ENCODE data around the gene GJD3. TPM values are rescaled to one million over a fixed set of nuclear protein-coding genes. Genes with fewer than 3 reads are reported as not detected.

Gene GJD3
- polyA plus RNA-seq, 3 donors, result not detected

- DNase-seq (ENCODE audit: low read depth in 3 of 3, low spot score in 2 of 3), result no peak
Observed at GRCh38 chr17:40341808-40342503, 22.6 kb downstream of the GJD3 start.

GRCh38 chr17:40340880-40341807 is 23.4 kb downstream of the GJD3 start:
- DNase-seq (ENCODE audit: low read depth in 3 of 3, low spot score in 2 of 3), result no peak

- no peak for DNase-seq (ENCODE audit: low read depth in 3 of 3, low spot score in 2 of 3)
Observed at GRCh38 chr17:40340327-40340726, 24.2 kb downstream of the GJD3 start.

GRCh38 chr17:40338941-40339649 is 25.4 kb downstream of the GJD3 start:
- DNase-seq (ENCODE audit: low read depth in 3 of 3, low spot score in 2 of 3), result no peak

GRCh38 chr17:40338058-40338457 is 26.5 kb downstream of the GJD3 start:
- DNase-seq (ENCODE audit: low read depth in 3 of 3, low spot score in 2 of 3), result no peak

- no peak for DNase-seq (ENCODE audit: low read depth in 3 of 3, low spot score in 2 of 3)
Observed at GRCh38 chr17:40337351-40337750, 27.2 kb downstream of the GJD3 start.

- DNase-seq (ENCODE audit: low read depth in 3 of 3, low spot score in 2 of 3), result no peak
Observed at GRCh38 chr17:40335620-40336019, 28.9 kb downstream of the GJD3 start.

GRCh38 chr17:40333781-40334448 is 30.6 kb downstream of the GJD3 start:
- no peak for DNase-seq (ENCODE audit: low read depth in 3 of 3, low spot score in 2 of 3)

- no peak for DNase-seq (ENCODE audit: low read depth in 3 of 3, low spot score in 2 of 3)
Observed at GRCh38 chr17:40331743-40332641, 32.5 kb downstream of the GJD3 start.

- no peak for DNase-seq (ENCODE audit: low read depth in 3 of 3, low spot score in 2 of 3)
Observed at GRCh38 chr17:40330850-40331470, 33.6 kb downstream of the GJD3 start.

GRCh38 chr17:40329839-40330794 is 34.4 kb downstream of the GJD3 start:
- DNase-seq (ENCODE audit: low read depth in 3 of 3, low spot score in 2 of 3), result no peak

- DNase-seq (ENCODE audit: low read depth in 3 of 3, low spot score in 2 of 3), result no peak
Observed at GRCh38 chr17:40328386-40328766, 36.2 kb downstream of the GJD3 start.

- no peak for DNase-seq (ENCODE audit: low read depth in 3 of 3, low spot score in 2 of 3)
Observed at GRCh38 chr17:40327735-40328385, 36.7 kb downstream of the GJD3 start.

GRCh38 chr17:40327244-40327729 is 37.2 kb downstream of the GJD3 start:
- DNase-seq (ENCODE audit: low read depth in 3 of 3, low spot score in 2 of 3), result no peak

GRCh38 chr17:40326832-40327199 is 37.7 kb downstream of the GJD3 start:
- no peak for DNase-seq (ENCODE audit: low read depth in 3 of 3, low spot score in 2 of 3)

GRCh38 chr17:40326014-40326831 is 38.3 kb downstream of the GJD3 start:
- no peak for DNase-seq (ENCODE audit: low read depth in 3 of 3, low spot score in 2 of 3)
